GM20431 (cell line): ENCODE data around the gene RPL7L1.

Experiments
- in situ Hi-C: fragments of 300-500 bp; cut with MseI, MboI; formaldehyde crosslinking; loops from one replicate; pipeline ENCODE4 v1.15.0; 2020; ENCODE audit warnings: low sequenced_read_pairs; ENCODE audit not compliant: unreplicated experiment

The RPL7L1 gene

GRCh38 chr6:42925248-42925857, 45.9 kb downstream of the RPL7L1 start:
- in situ Hi-C loops: no loop called here

- in situ Hi-C loops: no loop called here
Measured at GRCh38 chr6:42928986-42929820, 49.8 kb downstream of the RPL7L1 start, which contains the start of gene CNPY3. TSS of gene CNPY3 (plus strand) at chr6:42929480. CDS start at chr6:42929571, 91 bp downstream.

DNA sequence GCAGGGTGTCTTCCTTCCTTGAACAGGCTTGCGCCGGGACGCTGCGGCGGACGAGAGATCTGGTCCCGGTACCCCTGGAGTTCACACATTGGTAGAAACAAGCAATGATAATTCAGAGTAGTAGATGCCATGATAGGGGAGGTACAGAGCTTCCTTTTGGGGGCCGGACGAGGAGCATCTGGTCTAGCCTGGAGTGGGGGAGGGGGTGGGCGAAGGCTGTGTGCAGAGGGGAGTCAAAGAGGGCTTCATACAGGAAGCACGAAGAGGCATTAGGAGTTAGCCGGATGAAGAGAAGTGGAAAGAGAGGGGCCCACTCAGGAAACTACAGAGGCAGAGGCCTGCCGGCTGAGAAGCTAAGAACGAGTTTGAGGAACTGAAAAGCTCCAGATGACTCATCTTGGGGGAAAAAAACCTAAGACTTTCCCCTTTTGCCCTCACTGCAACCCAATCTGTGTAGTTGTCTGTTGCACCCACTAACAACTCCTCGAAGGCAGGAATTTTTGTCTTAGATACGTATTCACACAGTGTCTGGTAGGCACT, 50.5 kb downstream of the RPL7L1 start:
- in situ Hi-C loops: no loop called here

- in situ Hi-C loops: no loop called here
Measured at GRCh38 chr6:42932412-42932811, 53.0 kb downstream of the RPL7L1 start.

DNA sequence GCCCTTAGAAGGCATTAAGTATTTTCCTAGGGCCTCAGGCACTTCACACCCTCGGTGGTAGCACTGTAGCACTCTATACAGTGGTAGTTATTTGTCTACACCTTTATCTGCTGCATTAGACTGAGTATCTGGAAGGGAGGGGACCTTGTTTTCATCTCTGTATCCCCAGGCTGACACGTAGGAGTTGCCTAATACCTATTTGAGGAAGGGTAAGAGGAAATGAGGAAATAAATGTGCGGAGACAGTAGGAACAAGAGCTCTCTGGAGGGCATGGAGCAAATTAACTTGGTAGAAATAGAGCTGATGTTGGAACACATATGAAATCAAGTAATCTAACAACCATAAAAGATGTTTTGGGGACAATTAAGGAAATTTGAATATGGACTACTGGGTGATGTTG, 53.8 kb downstream of the RPL7L1 start:
- in situ Hi-C loops: no loop called here

- in situ Hi-C loops: no loop called here
Measured at GRCh38 chr6:42935322-42935721, 55.9 kb downstream of the RPL7L1 start.

- in situ Hi-C loops: no loop called here
Measured at GRCh38 chr6:42936398-42936797, 57.0 kb downstream of the RPL7L1 start.

- in situ Hi-C loops: no loop called here
Measured at GRCh38 chr6:42937548-42938427, 58.4 kb downstream of the RPL7L1 start.

DNA sequence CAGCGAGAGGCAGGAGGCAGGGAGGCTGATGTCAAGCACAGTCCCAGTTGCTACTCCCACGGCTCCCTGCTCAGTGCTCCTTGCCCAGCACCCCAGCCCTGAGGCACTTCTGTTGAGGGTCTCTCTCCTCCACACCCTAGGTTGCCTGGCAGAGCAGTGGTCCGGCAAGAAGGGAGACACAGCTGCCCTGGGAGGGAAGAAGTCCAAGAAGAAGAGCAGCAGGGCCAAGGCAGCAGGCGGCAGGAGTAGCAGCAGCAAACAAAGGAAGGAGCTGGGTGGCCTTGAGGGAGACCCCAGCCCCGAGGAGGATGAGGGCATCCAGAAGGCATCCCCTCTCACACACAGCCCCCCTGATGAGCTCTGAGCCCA, 59.0 kb downstream of the RPL7L1 start:
- in situ Hi-C loops: no loop called here

- in situ Hi-C loops: no loop called here
Measured at GRCh38 chr6:42938987-42939809, 59.8 kb downstream of the RPL7L1 start.
